ENCODE results near the gene DDX31.
"Not testable (repeated sequence)": the region's sequence is repeated elsewhere in the genome, so short reads cannot be mapped to it uniquely, and the experiment has no call there.

The DDX31 gene

DNA sequence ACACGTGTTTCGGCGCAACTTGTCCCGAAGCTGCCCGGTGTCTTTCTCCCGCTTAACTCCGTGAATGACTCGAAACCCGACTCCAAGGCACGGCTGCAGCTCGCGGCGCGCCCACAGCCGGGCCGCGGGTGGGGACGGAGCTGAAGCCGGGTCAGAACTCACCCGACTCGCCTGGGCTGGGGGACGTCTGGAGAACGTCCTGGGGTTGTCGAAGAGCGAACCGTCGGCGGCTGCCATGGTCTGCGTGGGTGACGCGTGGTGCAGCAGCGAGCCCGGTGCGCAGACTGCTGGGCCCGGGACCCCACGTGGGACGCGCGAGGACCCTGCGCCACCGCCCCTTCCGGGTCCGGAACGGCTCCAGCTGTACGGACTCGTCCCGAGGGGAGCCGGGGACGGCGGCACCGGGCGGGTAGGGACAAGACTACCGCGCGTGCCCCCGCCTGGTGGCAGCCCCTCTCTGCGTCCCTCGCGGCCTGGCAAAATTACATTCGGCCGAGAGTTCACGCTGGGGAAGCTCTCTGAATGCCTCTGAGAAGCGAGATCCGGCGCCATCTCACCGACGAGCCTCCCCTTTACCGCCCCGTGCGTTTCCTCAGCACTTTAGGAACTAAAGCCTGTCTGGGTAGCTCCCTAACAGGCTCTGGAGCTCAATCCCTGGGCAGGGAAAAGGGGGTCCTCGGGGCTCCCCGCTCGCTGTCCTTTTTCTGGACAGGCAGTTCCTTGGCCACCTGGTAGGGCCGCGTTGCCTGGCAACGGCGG, at the start of gene DDX31:
DDX31 (minus strand) TSS at position 286 of the 759 bp plus-strand sequence; CDS start at position 237, 49 bp downstream.
- DNase-seq, result peak; percentile 82 to 87

- not testable (repeated sequence) for DNase-seq
Measured at GRCh38 chr9:132718381-132718928, 48.7 kb upstream of the DDX31 start.

DNA sequence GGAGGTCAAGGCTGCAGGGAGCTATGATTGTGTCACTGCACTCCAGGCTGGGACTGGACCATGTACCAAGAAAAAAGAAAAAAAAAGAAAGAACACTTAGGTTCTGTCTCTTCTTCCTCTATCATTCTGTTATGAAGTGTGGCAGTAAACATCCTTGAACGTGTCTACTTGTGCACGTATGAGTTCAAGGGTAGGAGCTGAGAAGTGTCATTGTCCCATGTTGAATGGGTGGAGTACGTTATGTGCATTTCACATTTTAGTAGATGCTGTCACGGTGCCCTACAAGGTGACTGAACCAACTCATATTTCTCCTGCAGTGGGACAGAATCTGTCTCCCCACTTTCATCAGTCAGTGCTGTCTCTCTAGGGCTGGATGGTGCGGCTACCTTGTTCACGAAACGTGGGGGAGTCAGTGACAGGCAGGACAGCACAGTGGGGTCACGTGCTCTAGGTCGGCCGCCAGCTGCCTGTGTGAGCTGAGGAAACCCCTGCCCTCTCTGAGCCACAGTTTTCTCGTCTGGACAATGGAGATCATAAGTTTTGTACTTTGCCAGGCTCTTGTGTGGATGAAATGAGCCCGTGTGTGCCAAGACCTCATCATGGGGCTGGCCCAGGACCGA, 47.7 kb upstream of the DDX31 start:
- DNase-seq, result no peak

- no peak for DNase-seq
Measured at GRCh38 chr9:132716007-132716406, 46.2 kb upstream of the DDX31 start.

- no peak for DNase-seq
Measured at GRCh38 chr9:132712753-132713152, 43.0 kb upstream of the DDX31 start.

GRCh38 chr9:132711846-132712245, 42.1 kb upstream of the DDX31 start:
- DNase-seq, result no peak

DNA sequence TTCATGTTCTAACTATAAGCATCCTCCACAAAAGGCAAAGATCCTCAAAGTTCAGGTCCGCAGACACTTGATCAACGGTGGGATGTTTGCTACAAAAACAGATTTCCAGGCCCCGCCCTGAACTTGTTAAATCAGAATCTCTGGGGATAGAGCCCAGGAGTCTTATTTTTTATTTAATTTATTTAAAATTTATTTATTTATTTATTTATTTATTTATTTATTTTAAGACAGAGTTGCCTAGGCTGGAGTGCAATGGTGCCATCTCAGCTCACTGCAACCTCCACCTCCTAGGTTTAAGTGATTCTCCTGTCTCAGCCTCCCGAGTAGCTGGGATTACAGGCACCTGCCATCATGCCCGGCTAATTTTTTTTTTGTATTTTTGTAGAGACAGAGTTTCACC, 41.4 kb upstream of the DDX31 start:
- not testable (repeated sequence) for DNase-seq

DNA sequence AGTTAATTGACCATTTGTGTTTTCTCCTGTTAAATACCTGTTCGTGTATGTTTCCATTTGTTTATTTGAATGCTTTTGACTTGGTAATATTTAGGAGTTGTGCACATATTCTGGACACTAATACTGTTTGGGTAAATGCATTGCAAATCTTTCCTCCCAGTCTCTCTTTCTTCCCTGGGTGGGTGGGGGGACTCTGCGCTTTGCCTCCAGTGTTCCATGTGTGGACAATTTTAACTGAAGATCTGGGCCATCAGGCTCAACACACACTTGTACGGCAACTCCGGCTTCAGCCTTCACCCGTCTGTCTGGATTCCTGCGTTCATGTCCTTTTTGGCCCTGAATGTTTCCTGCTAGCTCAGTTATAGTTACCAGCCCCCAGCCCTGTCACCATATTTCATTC, 40.5 kb upstream of the DDX31 start:
- no peak for DNase-seq

- DNase-seq, result no peak
Measured at GRCh38 chr9:132708769-132709430, 39.1 kb upstream of the DDX31 start.

- DNase-seq, result no peak
Measured at GRCh38 chr9:132708239-132708638, 38.5 kb upstream of the DDX31 start.

- no peak for DNase-seq
Measured at GRCh38 chr9:132703336-132703735, 33.6 kb upstream of the DDX31 start.

DNA sequence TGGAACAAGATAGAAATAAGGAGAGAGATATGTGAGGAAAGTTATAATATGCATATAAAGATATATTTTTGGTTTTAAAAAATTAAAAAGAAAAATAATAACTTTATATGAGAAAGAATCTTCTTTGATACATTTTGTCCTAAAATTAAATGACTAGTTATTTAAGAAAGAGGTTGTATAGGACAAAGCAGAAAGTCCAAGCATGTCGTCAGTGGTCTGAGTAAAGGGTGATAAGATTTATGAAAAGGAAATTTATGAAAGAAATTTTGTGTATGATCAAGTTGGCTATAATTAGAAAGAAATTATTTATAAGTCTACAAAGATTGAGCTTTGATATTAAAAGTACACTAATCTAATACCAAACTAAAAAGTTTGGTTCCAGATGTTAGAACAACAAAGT, 32.5 kb upstream of the DDX31 start:
- DNase-seq, result no peak

- DNase-seq, result no peak
Measured at GRCh38 chr9:132699956-132700355, 30.2 kb upstream of the DDX31 start.

DNA sequence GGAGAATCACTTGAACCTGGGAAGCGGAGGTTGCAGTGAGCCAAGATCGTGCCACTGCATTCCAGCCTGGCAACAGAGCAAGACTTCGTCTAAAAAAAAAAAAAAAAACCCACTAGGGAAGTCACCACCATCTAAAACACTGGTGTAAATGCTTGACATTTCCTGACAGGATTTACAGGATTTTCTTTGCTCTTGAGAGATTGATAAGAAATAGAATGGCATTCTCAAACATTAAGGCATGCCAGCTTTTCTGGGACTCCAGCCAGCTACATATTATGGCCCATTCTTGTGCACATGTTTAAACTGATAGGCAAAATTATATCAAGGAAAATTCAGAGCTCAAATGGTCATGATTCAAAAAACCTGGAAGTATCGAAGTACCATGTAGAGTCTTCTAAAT, 29.2 kb upstream of the DDX31 start:
- no peak for DNase-seq

DNA sequence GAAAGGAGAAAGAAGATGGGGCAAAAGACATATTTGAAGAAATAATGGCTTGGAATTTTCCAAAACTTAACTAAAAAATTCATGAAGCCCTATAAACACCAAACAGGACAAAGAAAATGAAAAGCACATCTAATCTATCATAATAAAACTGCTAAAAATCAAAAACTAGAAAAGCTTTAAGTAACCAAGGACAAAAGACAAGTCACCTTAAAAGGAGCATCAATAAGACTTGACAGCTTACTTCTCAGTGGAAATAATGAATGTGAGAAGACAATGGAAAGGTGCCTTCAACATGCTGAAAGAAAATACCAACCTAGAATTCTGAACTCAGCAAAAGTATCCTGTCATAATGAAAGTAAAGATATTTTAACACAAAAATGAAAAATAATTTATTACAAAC, 27.4 kb upstream of the DDX31 start:
- DNase-seq, result no peak

DNA sequence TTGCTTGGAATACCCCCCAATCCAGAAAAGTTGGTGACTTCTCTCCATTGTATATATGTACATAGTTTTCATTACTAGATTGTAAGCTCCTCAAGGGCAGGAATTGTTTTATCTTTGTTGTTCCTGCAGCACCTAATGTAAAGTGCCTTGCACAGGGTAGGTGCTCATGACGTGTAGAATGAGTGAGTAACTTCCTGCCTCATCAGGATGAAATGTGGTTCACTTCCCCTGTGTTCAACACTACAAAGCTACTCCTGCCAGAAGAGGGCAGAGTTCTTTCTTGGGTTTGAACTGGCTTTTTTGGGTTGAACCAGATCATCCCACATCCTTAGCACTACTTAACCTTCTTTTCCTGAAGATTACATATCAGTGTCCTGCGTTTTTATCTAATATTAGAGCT, 24.4 kb upstream of the DDX31 start:
- peak; percentile 22 to 32 for DNase-seq

GRCh38 chr9:132690696-132691095, 20.9 kb upstream of the DDX31 start:
- no peak for DNase-seq

GRCh38 chr9:132683873-132684272, 14.1 kb upstream of the DDX31 start:
- no peak for DNase-seq

DNA sequence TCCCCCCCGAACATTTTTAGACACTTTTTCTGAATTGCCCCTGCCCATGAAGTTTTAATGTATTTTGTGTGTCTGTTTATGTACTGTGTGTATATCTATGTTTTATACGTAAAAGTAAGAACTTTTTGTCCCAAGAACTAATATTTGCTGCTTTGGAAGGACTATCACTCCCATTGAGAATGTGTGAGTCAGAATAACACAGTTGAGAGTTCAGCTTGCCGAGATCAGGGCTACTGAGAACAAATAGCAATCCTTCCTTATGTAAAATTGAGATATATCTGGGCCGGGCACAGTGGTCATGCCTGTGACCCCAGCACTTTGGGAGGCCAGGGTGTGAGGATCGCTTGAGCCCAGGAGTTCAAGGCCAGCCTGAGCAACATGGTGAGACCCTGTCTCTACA, 11.8 kb upstream of the DDX31 start:
- DNase-seq, result no peak

DNA sequence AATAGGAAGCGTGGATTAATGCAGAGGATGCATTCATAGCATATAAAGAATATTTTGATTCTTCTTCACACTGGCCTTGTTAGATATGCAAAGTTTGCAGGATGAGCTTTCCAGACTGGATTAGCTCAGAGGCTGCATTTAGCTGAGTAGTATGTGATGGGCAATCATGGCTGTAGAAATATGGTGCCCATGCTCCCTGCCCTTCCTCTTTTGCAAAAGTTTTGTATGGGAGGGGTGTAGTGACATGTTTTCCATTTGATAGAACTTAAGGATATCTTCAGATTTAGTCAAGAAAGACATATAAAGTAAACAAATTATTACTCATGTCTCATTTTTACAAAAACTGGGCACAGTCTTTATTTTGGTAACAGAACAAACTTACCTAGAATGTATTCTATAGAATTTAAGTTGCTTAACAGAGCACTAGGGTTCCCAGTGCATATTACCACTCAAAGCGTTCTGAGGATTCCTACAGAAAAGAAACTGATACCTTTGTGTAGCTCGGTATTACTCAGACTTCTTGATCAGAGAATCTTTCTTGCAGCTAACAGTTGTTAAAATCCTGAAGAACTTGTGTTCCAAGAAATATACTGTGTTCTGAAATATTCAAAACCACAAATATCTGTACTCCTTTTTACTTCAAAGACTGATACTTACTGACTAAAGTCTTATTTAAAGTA, 10.3 kb upstream of the DDX31 start:
- DNase-seq, result no peak

DNA sequence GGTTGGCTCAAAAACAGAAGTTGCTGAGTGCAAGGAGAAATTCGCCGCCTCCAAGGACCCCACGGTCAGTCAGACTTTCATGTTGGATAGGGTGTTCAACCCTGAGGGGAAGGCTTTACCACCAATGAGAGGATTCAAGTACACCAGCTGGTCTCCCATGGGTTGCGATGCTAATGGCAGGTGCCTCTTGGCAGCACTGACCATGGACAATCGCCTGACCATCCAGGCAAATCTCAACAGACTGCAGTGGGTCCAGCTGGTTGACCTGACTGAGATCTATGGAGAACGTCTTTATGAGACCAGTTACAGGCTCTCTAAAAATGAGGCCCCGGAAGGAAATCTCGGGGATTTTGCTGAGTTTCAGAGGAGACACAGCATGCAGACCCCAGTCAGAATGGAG, 8.2 kb upstream of the DDX31 start:
- no peak for DNase-seq

DNA sequence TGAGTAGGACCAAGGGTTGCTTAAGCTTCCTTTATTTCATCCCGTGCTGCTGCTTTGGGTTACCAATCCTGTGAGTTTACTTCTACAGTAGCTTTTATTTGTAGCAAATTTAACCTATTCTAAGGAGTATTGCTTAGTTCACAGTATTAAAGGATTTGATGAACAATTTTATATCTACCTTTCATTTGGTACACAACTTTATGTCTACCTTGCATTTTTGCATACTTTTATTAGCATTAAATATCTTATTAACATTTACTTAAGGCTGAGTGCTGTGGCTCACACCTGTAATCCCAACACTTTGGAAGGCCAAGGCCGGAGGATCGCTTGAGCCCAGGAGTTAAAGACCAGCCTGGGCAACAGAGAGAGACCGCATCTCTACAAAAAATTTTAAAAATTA, 4.7 kb upstream of the DDX31 start:
- no peak for DNase-seq

GRCh38 chr9:132673355-132673754, 3.6 kb upstream of the DDX31 start:
- no peak for DNase-seq

- DNase-seq, result no peak
Measured at GRCh38 chr9:132672413-132672690, 2.6 kb upstream of the DDX31 start.

Data from inflammatory macrophage treated with lipopolysaccharide for 1 hour (primary cell).